ENCODE results near the gene SDS.

- TF ChIP-seq POLR2A (IDR thresholded peaks at IDR 0.05) (no peak), EP300 (IDR thresholded peaks at IDR 0.05) (no peak)
- TF ChIP-seq, protein P1, sequence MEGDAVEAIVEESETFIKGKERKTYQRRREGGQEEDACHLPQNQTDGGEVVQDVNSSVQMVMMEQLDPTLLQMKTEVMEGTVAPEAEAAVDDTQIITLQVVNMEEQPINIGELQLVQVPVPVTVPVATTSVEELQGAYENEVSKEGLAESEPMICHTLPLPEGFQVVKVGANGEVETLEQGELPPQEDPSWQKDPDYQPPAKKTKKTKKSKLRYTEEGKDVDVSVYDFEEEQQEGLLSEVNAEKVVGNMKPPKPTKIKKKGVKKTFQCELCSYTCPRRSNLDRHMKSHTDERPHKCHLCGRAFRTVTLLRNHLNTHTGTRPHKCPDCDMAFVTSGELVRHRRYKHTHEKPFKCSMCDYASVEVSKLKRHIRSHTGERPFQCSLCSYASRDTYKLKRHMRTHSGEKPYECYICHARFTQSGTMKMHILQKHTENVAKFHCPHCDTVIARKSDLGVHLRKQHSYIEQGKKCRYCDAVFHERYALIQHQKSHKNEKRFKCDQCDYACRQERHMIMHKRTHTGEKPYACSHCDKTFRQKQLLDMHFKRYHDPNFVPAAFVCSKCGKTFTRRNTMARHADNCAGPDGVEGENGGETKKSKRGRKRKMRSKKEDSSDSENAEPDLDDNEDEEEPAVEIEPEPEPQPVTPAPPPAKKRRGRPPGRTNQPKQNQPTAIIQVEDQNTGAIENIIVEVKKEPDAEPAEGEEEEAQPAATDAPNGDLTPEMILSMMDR (IDR thresholded peaks at IDR 0.05): no peak
Observed at GRCh38 chr12:113392520-113392919, 11.2 kb downstream of the SDS start.
